HG03520 (cell line): ENCODE measurements around the gene ACADVL.
"Not testable (repeated sequence)": the region's sequence is repeated elsewhere in the genome, so short reads cannot be mapped to it uniquely, and the experiment has no call there.

Experiments used
- ATAC-seq: cut with Tn5 transposase; IDR thresholded peaks from one replicate; pipeline ENCODE4 v1.9.1; 2021; ENCODE audit warnings: mild to moderate bottlenecking, moderate library complexity; ENCODE audit not compliant: unreplicated experiment

ACADVL gene

DNA sequence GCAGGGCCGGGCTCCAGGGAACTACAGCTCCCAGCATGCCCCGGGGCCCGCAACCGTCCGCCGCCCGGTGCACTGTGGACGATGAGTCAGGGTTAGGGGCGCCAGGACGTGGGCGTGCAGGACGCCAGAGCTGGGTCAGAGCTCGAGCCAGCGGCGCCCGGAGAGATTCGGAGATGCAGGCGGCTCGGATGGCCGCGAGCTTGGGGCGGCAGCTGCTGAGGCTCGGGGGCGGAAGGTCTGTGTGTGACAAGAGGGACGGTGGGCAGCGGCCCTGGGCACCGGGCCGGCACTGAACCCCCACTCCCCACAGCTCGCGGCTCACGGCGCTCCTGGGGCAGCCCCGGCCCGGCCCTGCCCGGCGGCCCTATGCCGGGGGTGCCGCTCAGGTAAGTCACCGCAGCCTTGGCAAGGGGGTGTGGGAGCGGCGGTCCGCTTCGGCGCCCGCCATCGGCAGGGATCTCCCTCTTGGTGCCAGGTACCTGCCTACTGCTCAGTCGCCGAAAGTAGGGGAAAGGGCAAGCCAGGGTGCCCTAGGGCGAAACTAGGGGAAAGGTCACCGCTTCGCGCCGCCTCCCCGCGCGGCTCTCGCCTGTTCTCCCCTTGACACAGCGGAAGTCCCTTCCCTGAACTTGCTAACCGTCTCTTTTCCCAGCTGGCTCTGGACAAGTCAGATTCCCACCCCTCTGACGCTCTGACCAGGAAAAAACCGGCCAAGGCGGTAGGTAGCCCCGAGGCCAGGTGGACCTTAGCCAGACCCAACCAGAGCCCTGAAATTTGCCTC, at the start of gene ACADVL, which contains the start of gene DLG4:
TSS of gene ACADVL (plus strand) at position 127 of the 781 bp plus-strand sequence. CDS start at position 174, 47 bp downstream.
TSS of gene DLG4 (minus strand) at position 25 of the 781 bp plus-strand sequence.
- no peak for ATAC-seq

DNA sequence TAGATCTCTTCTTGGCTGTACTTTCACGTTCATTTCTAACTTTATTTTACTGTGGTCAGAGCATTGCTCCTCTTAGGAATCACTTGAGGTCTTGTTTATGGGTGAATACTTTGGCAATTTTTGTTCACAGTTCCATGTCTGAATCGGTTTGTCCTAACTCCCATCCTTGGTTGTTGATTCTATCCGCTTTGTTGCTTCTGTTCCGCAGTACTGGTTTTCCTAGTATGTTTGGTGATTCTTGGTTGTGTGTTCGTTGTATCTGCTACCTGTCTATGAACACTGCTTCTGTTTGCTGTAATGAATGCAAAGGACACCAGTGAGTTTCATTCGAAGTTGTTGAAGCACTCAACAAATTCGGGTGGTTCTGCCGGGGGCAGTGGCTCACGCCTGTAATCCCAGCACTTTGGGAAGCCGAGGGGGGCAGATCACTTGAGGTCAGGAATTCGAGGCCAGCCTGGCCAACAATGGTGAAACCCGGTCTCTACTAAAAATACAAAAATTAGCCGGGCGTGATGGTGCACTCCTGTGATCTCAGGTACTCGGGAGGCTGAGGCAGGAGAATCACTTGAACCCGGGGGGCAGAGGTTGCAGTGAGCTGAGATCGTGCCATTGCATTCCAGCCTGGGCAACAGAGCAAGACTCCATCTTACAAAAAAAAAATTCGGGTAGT, 47.1 kb upstream of the ACADVL start:
- not testable (repeated sequence) for ATAC-seq

DNA sequence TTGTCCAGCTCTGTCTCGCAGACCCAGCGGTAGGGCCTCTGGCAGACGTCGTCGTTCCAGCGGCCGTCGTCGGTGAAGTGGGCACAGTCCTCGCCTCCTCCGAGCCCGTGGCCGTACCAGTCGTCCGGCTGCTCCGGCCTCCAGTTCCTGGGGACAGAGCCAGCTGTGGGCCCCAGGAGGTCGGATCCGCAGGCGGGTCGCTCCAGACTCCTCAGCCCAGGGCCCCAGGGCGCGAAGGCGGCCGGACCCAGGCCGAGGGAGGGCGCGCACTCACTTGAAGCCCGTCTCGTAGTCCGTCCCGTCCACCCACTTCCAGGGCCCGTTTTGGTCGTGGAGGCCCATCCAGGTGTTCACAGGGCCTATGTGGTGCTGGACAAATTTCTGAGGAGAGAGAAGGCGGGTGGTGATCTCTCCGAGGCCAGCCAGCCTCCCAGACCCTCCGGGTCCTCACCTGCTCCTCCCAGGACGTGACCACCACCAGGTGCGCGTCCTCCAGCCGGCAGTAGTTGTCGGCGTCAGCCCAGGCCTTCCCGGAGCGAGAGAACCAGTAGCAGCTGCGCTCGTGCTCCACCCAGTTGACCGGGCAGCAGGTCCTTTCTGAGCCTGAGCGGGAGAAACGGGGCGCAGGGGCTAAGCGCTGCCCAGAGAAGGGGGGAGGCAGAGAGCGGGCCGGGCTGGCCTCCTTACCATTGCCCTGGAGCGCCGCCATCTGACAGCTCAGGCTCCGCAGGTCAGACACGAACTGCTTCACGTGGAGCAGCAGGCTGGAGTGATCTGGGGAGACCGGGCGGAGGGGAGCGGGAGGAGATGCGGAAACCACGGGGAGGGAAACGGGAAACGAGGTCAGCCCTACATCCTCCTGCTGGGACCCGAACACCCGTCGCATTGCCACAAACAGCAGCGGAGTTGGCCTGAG, 45.8 kb upstream of the ACADVL start:
- ATAC-seq: no peak

DNA sequence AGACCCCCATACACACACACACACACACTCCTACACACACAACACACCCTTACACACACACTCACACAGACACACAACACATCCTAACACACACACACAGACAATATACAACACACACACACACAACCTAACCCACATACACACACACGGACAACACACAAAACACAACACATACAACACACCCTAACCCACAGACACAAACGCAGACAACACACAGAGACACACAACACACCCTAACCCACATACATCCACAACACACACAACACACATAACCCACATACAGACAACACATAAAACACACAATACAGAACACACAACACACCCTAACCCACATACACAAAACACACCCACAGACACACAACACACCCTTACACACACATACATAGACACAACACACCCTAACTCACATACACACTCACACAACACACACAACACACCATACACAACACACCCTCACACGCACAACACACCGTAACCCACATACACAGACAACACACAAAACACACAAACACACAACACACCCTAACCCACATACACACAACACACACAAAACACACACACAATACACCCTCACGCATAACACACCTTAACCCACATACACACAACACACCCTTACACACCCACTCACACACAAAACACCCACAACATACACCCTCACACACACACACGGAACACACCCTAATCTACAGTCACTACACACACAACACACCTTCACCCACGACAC, 45.0 kb upstream of the ACADVL start:
- no peak for ATAC-seq

DNA sequence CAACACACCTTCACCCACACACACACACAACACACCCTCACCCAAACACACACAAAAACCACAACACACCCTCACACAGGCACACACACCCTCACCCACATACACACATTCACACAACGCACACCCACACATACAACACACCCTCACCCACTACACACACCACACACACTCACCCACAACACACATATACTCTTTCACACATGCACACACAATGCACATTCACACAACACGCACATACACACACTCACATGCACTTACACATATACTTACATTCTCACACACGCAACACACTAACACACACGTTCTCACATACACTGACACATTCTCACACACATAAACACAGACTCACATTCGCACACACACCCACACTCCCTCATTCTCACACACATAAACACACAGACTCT, 44.4 kb upstream of the ACADVL start:
- no peak for ATAC-seq

DNA sequence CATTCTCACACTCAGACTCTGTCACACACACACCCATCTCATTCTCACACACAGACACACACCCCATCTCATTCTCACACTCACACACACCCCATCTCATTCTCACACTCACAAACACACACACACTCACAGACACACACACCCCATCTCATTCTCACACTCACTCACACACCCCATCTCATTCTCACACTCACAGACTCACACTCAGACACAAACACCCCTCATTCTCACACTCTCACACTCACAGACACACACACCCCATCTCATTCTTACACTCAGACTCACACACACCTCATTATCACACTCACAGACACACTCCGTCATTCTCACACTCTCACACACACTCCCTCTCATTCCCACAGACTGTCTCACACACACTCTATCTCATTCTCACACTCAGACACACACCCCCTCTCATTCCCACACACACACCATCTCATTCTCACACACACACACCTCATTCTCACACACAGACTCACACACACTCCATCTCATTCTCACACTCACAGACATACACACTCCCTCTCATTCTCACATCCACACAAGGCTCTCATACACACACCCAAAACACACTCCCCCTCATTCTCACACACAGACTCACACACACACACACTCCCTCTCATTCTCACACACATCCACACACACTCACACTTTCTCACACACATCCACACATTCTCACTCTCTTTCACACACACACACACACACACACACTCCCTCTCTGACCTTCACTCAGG, 43.5 kb upstream of the ACADVL start:
- ATAC-seq: no peak

DNA sequence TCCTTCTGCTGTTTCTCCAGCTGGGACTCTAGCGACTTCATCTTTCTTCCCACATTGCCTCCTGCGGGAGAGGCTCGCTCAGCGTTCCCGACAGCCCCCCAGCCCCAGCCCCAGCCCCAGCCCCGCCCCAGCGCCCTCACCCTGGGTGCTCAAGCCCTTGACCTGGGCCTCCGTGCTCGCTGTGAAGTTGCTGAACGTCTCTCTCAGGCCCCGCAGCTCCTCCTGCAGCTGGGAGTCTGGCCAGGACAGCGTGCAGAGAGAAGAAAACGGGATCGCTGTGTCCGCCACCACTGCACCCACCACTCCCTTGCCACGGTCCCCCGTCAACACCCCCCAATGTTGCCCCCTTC, 42.9 kb upstream of the ACADVL start:
- ATAC-seq: no peak

DNA sequence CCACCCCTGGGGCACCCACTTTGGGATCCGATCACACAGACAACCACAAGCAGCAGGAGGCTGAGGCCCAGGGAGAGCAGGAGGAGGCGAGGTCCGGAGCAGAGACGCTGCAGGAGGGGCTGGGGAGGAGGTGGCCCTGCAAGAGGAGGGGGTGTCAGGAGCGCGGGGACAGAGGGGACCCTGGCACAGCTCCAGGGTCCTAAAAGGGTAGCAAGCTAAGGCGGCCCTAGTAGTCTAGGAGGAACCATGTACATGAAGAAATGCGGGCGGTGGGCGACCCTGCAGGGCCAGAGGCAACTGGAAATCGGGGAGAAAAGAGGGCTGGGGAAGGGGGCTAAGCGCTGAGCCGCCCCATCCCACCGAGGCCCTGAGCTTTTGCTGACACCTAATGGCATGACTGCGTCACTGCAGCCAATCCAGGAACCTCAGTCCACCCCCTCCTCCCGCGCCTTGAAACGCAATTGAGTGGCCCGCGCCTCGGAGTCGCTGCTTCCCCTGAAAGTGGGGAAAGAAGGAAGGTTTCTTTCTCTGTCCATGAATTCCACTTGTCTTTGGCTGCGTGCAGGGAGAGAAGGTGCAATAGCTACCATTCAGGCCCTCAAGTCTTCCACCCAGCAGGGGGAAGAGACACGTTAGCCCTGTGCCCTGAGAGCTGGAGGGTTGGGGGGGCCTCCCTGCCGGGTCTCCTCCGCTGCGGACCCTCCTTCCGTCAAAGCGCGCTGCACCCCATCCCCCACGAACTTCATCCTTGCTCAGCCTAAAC, 42.4 kb upstream of the ACADVL start:
- no peak for ATAC-seq

DNA sequence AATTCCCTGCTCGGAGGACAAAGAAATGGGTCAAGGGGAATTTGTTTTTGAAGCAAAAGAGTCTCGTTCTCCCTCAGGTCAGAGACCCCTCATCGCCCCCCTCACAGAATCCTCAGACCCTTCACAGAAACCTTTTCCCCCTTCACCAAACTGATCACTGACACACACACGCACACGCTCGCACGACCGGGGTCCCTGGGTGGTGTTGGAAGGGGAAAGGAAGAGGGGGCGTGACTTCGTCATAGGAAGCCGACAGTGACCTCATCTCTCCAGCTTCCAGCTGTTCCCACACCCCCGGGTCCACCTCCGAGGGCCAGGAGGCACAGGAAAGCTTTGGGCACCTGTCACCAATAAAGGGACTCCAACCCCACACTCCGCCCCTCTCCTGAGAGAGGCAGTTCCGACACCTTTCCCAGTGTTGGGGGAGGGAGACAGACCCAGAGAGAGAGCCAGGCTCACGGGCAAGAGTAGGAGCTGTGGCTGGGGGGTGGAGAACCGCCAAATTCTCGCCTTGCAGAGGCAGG, 41.7 kb upstream of the ACADVL start:
- ATAC-seq: no peak

DNA sequence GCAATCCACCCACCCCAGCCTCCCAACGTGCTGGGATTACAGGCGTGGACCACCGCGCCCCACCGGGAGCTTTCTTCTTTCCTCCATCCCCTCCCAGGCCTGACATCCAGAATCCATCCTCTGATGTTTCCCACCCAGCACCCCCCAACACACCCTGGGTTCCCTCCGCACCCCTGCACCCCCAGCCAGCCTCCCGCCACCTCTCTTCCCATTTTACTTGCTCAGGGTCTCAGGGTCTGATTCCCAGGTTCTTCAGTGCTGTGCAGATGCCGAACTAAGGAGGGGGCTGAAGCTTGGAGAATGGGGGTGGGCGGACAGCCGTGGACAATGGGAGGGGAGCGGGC, 40.8 kb upstream of the ACADVL start:
- no peak for ATAC-seq

DNA sequence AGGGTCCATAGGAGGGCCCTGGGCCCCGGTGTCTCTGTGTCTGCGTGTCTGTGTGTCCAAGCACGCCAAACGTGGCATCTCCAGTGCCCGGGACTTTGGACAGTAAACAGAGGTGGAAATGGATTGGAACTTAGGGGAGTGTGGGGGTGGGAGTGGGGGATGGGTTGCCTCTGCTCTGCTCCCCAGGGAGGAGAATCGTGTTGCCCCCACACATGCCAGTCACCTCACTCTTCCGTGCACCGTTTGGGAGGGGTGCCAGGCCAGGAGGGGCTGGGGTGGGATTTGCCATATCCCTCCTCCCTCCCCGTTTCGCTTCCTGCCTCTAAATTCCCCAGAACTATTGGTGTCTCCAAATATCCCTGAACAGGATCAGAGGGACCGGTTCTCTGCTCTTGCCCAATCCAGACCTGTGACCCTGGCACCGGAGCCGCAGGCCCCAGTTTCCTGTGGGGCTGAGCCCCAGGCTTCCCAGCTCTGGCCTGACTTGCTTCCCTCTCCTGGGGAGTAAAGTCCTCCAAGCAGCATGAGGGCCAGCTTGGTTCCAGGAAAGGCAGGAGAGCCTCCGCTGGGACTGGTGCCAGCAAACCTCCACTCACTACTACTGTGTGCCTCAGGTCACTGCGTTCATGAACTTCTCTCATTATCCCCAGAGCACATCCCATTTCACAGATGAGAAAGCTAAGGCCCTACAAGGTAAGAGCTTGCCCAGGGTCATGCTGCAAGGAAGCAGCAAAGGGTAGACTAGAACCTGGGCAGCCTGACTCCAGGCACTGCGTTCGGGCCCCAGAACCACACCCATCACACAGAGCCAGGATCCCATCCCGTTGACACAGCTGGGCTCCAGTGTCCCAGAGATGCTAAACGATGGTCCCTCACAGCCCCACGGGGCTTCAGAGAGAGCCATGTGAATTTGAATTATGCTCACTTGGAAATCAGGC, 40.2 kb upstream of the ACADVL start, which contains the start of gene ASGR1:
TSS of gene ASGR1 (minus strand) at position 54 of the 938 bp plus-strand sequence. CDS start 807 bp downstream, outside the sequence.
- no peak for ATAC-seq

DNA sequence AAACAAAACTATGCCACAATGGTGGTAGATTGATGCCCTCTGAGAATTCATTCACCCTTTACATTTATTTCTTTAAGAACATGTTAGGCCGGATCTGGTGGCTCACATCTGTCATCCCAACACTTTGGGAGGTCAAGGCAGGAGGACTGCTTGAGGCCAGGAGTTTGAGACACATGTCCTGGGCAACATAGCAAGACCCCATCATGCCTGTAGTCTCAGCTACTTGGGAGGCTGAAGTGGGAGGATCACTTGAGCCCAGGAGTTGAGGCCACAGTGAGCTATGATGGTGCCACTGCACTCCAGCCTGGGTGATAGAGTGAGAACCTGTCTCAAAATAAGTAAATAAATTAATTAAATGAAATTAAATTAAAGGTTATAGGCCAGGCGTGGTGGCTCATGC, 37.6 kb upstream of the ACADVL start:
- not testable (repeated sequence) for ATAC-seq

DNA sequence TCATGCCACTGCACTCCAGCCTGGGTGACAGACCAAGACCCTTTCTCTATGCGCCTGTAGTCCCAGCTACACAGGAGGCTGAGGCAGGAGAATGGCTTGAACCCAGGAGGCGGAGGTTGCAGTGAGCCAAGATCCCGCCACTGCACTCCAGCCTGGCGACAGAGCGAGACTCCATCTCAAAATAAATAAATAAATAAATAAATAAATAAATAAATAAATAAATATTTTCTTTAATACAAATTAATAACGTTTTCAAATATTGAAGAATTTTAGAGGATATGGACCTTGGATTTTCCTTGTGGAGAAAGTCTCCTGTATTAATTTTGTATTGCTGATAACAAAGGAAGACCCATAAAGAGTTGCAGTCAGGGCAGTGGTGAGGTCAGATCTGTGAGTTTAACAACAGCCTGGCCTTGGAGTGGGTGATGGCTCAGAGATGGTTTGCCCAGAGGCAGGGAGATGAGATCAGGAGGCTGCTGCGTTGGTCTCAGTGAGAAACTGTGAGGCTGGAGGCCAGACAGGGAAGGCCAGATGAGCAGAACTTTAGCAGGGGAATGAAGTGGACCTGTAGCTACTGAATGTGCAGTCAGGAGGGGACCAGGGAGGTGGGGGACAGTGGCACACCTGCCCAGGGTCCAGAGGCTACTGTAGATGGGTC, 36.2 kb upstream of the ACADVL start:
- no peak for ATAC-seq

DNA sequence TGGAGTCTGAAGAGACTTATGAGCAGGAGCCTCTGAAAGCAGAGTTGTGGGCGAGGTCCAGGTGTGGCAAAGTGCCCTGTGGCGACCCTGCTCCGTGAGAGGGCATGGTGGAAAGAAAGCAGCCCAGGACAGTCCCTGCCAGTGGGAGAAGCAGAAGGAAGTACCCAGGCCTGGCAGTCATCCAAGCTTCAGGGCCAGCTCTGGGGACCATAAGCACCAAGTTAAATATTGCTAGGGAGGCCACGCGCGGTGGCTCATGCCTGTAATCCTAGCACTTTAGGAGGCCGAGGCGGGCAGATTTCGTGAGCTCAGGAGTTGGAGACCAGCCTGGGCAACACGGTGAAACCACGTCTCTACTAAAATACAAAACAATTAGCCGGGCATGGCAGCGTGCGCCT, 35.6 kb upstream of the ACADVL start:
- no peak for ATAC-seq

DNA sequence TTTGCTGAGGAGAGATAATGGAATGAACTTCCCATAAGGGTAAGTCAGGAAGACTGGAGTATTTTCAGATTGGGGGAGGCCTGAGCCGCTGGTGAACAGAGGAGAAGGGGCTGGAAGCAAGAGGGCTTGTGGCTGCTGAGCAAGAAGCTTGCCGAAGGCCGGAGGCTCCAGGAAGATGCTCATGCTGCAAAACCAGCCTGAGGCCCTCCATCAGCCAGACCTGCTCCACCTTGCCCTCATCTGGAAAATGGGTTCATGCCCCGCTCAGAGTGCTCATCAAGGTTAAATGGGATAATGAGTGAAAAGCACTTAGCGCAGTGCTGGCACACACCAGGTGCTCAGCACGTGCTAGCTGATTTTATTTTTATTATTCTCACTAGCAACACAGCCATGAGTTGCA, 35.1 kb upstream of the ACADVL start:
- ATAC-seq: no peak

DNA sequence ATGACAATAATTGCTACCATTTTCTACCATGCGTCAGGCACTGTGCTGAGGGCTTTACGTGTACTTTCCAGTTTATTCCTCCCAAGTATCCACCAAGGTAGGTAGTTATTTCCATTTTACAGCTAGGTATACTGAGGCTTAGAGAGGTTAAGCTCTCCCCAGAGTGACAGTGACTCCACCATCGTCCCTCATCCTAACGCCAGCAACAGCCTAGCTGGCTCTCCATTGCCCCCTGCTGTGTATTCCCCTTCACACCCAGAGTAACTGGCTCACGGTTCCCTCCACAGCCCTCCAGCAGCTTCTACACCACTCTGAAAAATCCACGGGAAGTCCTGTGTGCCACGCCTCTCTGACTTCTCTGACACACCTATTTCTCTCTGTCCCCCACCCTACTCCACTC, 33.5 kb upstream of the ACADVL start:
- no peak for ATAC-seq

DNA sequence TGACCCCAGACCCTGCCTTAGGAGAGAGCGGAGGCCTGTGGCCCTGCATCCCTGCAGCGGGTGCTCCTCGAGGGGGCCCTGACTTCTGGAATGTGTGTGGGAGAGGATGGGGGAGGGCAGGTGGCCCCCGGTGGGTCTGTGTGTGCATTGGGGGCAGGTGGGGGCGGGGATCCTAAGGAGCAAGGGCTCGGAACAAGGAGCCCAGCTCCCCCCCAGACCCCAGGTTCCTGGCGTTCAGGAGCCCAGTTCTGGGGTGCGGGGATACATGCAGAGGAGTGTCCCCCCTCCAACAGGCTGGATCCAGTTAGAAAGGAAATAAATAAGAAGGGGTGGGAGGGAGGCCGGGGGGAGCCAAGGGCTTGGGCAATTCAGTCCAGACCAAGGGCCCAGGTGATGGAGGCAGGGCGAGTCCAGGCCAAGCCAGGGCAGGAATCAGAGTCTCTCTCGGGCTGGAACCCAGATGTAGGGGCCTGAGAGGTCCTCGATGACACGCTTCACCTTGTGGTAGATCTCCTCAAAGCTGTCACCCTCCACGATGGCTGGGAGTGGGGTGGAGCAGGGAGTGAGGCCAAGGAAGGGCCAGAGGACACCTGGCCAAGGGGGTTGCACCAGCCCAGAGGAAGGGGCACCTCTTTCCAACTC, 29.3 kb upstream of the ACADVL start:
- ATAC-seq: no peak
